ENCODE measurements around the gene ANKRD40. TPM values are rescaled to one million over a fixed set of nuclear protein-coding genes. Genes with fewer than 3 reads are reported as not detected.

Gene ANKRD40
- total and polyA plus RNA-seq, 9 of the 15 experiments (the other 6 are each of a cell fraction or from before 2014, with no cell fraction given), result 9.0 to 28.9 (median 27.7) TPM

DNA sequence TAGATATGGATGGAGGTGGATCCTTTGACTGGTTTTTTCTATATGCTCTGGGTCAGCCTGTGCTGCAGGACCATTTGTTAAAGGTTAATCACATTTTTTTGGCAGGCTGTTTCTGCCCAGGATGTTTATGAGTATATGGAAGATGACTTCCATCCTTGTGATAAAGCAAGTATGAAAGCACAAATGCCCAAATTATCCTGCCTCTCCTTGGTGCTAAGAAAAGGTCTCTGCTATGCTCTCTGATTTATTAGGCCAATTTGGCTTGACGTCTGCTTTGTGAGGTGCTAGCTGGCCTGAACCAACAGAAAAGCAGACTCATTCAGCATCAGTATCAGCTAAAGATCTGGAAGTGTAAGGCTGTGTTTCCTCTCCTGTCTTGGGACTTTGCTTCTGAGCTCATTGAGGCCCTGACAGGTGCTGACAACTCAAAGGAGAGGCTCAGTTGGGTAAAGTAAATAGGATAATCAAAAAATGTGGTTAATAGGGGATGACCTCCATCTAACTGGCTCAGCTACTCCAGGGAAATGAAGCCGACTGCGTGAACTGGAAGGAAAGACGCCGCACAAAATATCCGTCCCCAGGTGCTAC lies 15.2 kb downstream of the ANKRD40 start:
- CTCF ChIA-PET (ENCODE audit: low intra/inter-chr PET ratio), result no interaction called here
- BruUV-seq (replicated peaks), result no TSS peak
- 89% methylated on average over 6 of the region's 6 CpGs for WGBS (ENCODE audit: insufficient coverage, low coverage, missing lambda C conversion rate)
- Histone ChIP-seq H3K9me3 (replicated peaks; ENCODE audit: control insufficient read depth, insufficient read depth, low read depth, low read length) (no peaks in the 10 kb centered on the region), H3K27ac (ENCODE audit: extremely low read depth, low read depth, low read length) (no peak overlapping the region), H3K4me1 (replicated peaks in 1 of 2; ENCODE audit: control insufficient read depth in 2 of 2, insufficient read depth in 2 of 2, low read length in 2 of 2) (peaks cover 0 to 7% of the 10 kb centered on the region in 2 experiments; a peak in 2 of 5 replicates), H3K27me3 (ENCODE audit: control insufficient read depth in 2 of 2, insufficient read depth in 2 of 2, low read length in 2 of 2) (no peaks in the 10 kb centered on the region), H3K79me2 (ENCODE audit: control insufficient read depth, insufficient read depth, low read length) (no peaks in the 10 kb centered on the region), H3K4me3 (no peak overlapping the region), H3K9ac (ENCODE audit: insufficient read depth in 1 of 2, low read depth in 2 of 2, low read length in 2 of 2) (no peak overlapping the region), H3K4me2 (ENCODE audit: insufficient read depth, low read length) (no peak overlapping the region), H4K20me1 (replicated peaks; ENCODE audit: control insufficient read depth, insufficient read depth, low read length) (no peaks in the 10 kb centered on the region), H3K36me3 (ENCODE audit: control insufficient read depth, insufficient read depth, low read length) (peaks cover 53% of the 10 kb centered on the region), H2AFZ (ENCODE audit: low read depth, low read length) (no peak overlapping the region), H3K9me1 (ENCODE audit: control insufficient read depth, insufficient read depth, low read length) (no peaks in the 10 kb centered on the region)
- in situ Hi-C loops (cut with MboI) (no loop called here), intact Hi-C loops (cut with micrococcal nuclease) (no loop called here)
- DNase-seq (ENCODE audit: extremely low read depth in 1 of 4, low spot score in 3 of 4) (no peak), FAIRE-seq (peak; percentile 6), ATAC-seq (no peak)
- POLR2A ChIA-PET, result interaction anchor here (0.5 to 1.8 kb wide), 6 partner anchors 9 to 271 kb away, joined by 3 to 5 read pairs (median 4); partner anchors contain the start of gene LUC7L3
- TF ChIP-seq ZNF239 (CRISPR knock-in tag; IDR thresholded peaks at IDR 0.05), result no peak
- no peak for TF ChIP-seq PTRF (tag; IDR thresholded peaks at IDR 0.05)
- TF ChIP-seq, protein P1, sequence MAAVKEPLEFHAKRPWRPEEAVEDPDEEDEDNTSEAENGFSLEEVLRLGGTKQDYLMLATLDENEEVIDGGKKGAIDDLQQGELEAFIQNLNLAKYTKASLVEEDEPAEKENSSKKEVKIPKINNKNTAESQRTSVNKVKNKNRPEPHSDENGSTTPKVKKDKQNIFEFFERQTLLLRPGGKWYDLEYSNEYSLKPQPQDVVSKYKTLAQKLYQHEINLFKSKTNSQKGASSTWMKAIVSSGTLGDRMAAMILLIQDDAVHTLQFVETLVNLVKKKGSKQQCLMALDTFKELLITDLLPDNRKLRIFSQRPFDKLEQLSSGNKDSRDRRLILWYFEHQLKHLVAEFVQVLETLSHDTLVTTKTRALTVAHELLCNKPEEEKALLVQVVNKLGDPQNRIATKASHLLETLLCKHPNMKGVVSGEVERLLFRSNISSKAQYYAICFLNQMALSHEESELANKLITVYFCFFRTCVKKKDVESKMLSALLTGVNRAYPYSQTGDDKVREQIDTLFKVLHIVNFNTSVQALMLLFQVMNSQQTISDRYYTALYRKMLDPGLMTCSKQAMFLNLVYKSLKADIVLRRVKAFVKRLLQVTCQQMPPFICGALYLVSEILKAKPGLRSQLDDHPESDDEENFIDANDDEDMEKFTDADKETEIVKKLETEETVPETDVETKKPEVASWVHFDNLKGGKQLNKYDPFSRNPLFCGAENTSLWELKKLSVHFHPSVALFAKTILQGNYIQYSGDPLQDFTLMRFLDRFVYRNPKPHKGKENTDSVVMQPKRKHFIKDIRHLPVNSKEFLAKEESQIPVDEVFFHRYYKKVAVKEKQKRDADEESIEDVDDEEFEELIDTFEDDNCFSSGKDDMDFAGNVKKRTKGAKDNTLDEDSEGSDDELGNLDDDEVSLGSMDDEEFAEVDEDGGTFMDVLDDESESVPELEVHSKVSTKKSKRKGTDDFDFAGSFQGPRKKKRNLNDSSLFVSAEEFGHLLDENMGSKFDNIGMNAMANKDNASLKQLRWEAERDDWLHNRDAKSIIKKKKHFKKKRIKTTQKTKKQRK (IDR thresholded peaks at IDR 0.05; ENCODE audit: borderline replicate concordance, low read depth, low read length), result no peak
- TF ChIP-seq, protein P2, sequence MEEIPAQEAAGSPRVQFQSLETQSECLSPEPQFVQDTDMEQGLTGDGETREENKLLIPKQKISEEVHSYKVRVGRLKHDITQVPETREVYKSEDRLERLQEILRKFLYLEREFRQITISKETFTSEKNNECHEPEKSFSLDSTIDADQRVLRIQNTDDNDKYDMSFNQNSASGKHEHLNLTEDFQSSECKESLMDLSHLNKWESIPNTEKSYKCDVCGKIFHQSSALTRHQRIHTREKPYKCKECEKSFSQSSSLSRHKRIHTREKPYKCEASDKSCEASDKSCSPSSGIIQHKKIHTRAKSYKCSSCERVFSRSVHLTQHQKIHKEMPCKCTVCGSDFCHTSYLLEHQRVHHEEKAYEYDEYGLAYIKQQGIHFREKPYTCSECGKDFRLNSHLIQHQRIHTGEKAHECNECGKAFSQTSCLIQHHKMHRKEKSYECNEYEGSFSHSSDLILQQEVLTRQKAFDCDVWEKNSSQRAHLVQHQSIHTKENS (CRISPR knock-in tag; IDR thresholded peaks at IDR 0.05), result no peak
- TF ChIP-seq POU5F1 (IDR thresholded peaks at IDR 0.05; ENCODE audit: borderline replicate concordance, low read depth, low read length, partially characterized antibody), result no peak
- TF ChIP-seq RFX5 (IDR thresholded peaks at IDR 0.05; ENCODE audit: low read depth, low read length), result no peak
- TF ChIP-seq, protein P3, sequence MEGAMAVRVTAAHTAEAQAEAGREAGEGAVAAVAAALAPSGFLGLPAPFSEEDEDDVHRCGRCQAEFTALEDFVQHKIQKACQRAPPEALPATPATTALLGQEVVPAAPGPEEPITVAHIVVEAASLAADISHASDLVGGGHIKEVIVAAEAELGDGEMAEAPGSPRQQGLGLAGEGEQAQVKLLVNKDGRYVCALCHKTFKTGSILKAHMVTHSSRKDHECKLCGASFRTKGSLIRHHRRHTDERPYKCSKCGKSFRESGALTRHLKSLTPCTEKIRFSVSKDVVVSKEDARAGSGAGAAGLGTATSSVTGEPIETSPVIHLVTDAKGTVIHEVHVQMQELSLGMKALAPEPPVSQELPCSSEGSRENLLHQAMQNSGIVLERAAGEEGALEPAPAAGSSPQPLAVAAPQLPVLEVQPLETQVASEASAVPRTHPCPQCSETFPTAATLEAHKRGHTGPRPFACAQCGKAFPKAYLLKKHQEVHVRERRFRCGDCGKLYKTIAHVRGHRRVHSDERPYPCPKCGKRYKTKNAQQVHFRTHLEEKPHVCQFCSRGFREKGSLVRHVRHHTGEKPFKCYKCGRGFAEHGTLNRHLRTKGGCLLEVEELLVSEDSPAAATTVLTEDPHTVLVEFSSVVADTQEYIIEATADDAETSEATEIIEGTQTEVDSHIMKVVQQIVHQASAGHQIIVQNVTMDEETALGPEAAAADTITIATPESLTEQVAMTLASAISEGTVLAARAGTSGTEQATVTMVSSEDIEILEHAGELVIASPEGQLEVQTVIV (CRISPR knock-in tag; IDR thresholded peaks at IDR 0.05; ENCODE audit: borderline replicate concordance), result no peak
- TF ChIP-seq PURB (CRISPR knock-in tag; IDR thresholded peaks at IDR 0.05; ENCODE audit: low read depth), result no peak
- TF ChIP-seq, protein P4, sequence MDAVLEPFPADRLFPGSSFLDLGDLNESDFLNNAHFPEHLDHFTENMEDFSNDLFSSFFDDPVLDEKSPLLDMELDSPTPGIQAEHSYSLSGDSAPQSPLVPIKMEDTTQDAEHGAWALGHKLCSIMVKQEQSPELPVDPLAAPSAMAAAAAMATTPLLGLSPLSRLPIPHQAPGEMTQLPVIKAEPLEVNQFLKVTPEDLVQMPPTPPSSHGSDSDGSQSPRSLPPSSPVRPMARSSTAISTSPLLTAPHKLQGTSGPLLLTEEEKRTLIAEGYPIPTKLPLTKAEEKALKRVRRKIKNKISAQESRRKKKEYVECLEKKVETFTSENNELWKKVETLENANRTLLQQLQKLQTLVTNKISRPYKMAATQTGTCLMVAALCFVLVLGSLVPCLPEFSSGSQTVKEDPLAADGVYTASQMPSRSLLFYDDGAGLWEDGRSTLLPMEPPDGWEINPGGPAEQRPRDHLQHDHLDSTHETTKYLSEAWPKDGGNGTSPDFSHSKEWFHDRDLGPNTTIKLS (IDR thresholded peaks at IDR 0.05; ENCODE audit: borderline replicate concordance, low read depth), result no peak
- no peak for TF ChIP-seq NFIX (CRISPR knock-in tag; IDR thresholded peaks at IDR 0.05; ENCODE audit: low read depth)
- no peak for TF ChIP-seq XRCC3 (IDR thresholded peaks at IDR 0.05)
- TF ChIP-seq ZKSCAN1 (IDR thresholded peaks at IDR 0.05; ENCODE audit: low read depth, low read length), result no peak
- no peak for TF ChIP-seq MAZ (CRISPR knock-in tag; conservative IDR thresholded peaks at IDR 0.05 in 1 of 2, IDR thresholded peaks at IDR 0.05 in 1 of 2)
- no peak for TF ChIP-seq GATAD2A (IDR thresholded peaks at IDR 0.05)
